GM19372 (cell line): Measurements from ENCODE around the gene DNASE2.

Source experiments
- ATAC-seq: cut with Tn5 transposase; IDR thresholded peaks from one replicate; pipeline ENCODE4 v1.9.1; 2021; ENCODE audit warnings: mild to moderate bottlenecking, low read depth, moderate library complexity; ENCODE audit not compliant: unreplicated experiment

Gene DNASE2

DNA sequence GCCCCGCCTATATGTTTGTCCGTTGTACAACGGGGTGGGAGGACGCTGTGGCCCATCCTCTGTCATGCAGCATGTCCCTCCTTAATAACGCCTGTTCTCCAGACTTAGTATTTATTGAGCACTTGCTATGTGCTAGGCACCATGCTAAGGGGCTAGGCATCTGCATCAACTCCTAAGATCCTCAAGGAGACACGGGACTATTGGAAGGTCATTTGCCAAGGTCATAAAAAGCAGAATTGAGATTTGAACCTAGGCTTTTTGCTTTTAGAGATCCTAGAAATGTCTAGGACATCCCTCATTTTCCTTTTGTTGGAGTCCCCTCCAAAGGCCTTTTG lies 44.8 kb downstream of the DNASE2 start:
- no peak for ATAC-seq

DNA sequence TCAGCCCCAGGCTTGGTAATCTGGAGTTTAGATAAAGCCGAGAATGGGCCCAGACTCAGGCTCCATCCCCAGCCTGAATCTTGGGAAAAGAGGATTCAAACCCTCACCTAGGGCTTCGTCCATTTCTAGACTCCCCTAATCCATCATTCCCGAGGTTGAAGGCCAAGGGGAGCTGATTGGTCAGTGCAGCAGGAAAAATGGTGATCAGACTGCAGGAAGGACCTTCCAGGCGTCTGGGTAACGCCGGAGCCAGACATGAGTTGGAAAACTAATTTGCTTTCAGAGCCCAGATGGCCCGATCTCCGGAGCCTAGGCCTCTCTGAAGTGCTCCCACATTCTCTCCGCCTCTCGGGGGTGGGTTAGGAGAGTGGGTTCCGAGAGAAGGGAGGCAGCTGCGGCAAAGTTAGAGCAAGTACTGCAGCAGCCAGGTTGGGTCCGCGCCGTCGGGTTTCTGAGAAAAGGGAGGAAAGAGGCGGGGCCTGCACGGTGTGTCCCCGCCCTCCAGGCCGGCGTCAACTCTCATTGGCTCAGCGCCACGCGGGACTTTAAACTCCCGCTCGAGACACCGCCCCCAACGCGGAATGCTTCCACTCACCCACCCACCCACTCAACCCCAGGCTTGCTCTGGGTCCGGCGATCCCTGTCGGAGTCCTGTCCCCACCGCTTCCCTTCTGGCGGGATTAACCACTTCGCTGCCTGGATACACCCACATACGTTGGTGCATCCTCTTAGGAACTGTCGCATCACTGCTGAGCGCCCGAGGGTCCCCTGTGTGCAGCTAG lies 46.1 kb downstream of the DNASE2 start:
- no peak for ATAC-seq

DNA sequence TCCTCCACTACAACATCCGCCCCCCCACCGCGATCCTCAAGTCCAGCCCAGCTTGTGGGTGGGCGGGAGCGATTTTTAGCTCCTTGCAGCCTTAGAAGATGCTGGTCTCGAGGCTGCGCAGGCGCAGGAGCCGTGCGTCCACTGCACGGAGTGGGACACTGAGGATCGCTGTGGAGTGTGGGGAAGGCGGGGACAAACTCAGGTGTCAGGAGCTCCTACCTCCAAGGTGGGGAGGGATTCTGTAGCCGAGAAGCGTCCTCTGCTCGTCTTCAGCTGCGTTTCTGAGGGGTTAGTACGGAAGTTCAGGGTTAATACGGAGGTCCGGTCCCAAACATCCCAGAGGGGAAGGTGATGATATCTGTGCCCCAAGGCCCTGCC lies 46.7 kb downstream of the DNASE2 start, which contains the start of gene RTBDN:
Gene RTBDN, minus strand, starts transcription at position 14 of the 378 bp plus-strand sequence. CDS start 4,600 bp downstream, outside the sequence.
- ATAC-seq, result no peak

DNA sequence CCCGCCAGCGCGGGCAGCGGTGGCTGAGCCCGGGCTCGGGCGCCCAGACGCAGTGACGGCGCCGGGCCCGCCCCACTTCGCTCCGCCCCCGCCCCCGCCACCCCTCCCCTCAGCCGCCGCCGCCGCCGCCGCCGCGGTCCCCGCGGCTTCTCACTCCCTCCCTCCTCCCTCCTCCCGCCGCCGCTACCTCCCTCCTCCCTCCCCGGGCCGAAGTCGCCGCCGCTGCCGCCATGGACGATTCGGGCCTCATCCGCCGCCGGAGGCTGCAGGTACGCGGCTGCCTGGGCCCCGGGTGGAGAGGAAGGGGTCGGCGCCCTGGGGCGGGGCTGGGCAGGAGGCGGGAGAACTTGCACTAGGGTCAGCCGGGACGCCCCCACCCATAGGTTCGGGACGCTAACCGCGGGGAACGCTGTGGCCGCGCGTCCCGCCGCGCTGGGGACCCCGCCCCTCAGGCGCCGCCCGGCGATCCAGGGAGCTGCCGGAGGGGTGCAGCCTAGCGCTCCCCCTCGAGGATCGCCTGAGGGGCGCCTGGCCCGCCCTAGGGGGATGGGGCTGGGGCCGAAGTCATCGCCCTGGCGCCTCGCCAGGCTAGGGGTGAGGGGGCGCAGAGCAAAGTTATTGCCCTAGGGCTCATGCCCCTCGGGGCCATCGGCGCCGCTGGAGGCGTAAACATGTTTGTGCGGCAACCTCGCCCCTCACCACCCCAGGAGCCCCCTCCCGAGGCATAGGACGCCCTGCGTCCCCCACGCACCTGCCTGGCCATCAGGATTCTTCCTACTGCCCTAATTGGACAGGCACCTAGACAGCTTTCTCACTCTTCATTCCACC lies 47.3 kb downstream of the DNASE2 start:
- ATAC-seq, result no peak

DNA sequence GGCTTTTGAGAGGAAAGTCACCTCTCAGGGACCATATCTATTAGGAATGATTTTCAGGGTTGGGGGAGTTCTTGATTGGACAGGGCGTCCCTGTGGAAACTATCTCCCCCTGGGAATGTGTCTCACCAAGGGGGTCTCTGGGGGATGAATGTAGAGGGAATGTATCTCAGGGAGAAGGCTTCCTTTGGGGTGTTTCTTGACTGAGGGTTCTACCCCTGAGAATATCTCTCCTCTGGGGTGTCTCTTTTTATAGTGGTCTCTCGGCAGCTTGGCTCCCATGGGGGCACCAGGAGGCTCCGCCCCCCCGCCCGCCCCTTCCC lies 47.9 kb downstream of the DNASE2 start:
- ATAC-seq, result no peak

DNA sequence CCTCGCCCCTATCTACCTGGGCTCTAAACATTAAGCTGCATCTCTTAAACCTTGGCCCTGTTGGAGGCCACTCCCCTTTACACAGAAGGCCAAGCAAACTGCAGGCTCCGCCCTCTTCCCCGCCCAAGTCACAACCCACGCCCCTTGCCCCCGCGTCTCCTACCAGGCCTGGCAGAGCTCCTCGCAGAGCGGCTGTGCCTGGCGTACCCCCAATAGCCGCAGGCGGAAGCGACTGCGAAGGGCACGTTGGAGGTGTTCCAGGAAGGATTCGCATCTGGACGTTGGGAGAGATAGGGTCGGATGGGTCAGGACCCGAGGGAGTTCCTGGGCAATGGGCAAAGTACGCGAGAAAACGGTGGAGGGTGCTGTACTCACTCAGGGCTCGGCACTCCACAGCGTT lies 52.8 kb downstream of the DNASE2 start:
- ATAC-seq, result no peak

DNA sequence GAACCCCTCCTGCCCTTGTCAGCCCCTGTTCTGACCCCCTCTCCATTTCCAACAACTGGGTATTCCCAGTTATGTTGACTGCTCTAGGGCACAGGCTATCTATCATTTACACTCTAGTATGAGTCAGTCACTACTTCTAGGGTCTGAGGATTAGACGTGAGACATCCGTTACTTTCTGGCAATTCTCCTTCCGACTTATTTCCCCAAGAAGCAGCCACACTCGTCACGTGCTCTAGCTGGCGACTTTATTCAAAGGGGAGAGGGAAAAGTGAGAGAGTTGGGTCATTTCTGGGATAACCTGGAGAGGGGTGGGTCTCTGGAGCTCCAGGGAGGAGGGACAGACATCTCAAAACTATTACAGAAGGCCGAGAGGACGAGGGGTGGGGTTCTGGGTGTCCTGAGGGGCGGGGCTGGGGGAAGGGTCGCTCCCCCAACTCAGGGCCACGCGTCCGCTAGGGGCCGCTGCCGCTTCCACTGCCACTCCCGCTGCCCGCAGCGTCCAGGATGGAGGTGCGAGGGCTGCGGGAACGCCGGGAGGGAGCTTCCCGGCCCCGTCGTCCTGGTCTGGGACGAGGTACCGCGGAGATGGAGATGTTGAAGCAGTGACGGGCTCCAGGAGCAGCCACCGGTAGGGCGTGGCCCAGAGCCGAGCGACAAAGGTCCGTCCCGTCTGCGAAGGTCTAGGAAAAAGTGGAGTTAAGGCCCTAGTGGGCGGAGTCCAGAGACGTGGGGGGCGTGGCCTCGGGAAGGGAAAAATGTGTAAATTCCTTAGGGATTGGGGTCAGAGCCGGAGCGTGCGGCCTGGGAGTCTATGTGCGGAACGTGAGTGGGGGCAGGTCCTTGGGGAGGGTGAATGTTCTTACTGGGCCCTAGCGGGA lies 55.8 kb downstream of the DNASE2 start:
- no peak for ATAC-seq
